ENCODE measurements around the gene ARL13B. TPM values are rescaled to one million over a fixed set of nuclear protein-coding genes. Genes with fewer than 3 reads are reported as not detected.
"Not testable (repeated sequence)": the region's sequence is repeated elsewhere in the genome, so short reads cannot be mapped to it uniquely, and the experiment has no call there.

Gene ARL13B
- total RNA-seq, 2 donors from 2014 or later, result 17.2 to 23.9 TPM

DNA sequence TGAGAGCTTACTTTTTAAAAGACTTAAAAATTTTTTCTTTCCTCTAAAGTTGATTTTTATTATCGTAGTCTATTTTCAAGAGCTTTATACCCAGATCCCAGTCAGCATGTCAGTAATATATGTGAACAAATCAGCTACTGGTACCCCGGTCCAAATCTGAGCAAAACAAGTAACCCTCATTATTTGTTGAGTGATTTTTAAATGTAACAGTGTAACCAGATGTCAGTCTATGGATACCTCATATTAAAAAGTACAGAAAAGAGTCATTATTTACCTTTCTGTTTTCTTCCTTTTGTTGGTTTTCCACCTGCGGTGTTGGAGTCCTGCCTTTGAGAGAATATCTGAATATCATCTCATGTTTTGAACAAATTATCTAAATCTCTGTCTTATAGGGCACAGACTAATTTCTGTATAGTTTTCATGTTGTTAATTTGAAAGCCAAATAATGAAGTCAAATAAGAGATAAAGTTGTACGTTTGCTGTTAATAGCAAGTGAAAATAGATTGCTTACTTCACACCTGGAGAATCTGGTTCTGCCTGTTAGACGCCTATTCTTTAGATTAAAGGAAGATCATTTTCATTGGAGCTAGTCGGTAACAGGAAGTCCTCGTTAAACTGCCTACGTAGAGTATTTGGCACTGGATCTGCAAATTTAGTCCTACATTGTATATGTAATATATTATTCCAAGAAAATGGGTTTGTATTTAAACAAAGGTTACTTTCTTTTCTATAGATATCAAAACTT, 48.3 kb downstream of the ARL13B start, which contains the start of gene STX19:
STX19 (minus strand) TSS at position 505 of the 745 bp plus-strand sequence. CDS start 13,328 bp downstream, outside the sequence.
- Mint-ChIP-seq H3K27me3 (ENCODE audit: insufficient read depth) (no peaks in the 10 kb centered on the region), H3K36me3 (ENCODE audit: low read depth) (peaks cover 14% of the 10 kb centered on the region), H3K9me3 (no peaks in the 10 kb centered on the region), H3K4me3 (no peak within 1 kb of the TSS), H3K4me1 (peaks cover 6% of the 10 kb centered on the region), H3K27ac (no peak within 1 kb of the TSS)
- no peaks in the 10 kb centered on the region for H3K27me3 ChIP-seq (ENCODE audit: control insufficient read depth, insufficient read depth, low read length, poor library complexity, severe bottlenecking)
- H3K4me3 ChIP-seq (ENCODE audit: low read length), result no peak within 1 kb of the TSS
- DNase-seq, result no peak
- TF ChIP-seq, protein P1, sequence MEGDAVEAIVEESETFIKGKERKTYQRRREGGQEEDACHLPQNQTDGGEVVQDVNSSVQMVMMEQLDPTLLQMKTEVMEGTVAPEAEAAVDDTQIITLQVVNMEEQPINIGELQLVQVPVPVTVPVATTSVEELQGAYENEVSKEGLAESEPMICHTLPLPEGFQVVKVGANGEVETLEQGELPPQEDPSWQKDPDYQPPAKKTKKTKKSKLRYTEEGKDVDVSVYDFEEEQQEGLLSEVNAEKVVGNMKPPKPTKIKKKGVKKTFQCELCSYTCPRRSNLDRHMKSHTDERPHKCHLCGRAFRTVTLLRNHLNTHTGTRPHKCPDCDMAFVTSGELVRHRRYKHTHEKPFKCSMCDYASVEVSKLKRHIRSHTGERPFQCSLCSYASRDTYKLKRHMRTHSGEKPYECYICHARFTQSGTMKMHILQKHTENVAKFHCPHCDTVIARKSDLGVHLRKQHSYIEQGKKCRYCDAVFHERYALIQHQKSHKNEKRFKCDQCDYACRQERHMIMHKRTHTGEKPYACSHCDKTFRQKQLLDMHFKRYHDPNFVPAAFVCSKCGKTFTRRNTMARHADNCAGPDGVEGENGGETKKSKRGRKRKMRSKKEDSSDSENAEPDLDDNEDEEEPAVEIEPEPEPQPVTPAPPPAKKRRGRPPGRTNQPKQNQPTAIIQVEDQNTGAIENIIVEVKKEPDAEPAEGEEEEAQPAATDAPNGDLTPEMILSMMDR (conservative IDR thresholded peaks at IDR 0.05), result no peak
- H3K9ac ChIP-seq (ENCODE audit: extremely low read depth, low read length, poor library complexity, severe bottlenecking), result no peak within 1 kb of the TSS
- H3K4me1 ChIP-seq (ENCODE audit: control insufficient read depth, insufficient read depth, low read length), result no peaks in the 10 kb centered on the region
- 93 to 96% methylated on average over 3 to 7 of the region's 8 CpGs for WGBS, 2 experiments (ENCODE audit: insufficient coverage in 1 of 2, insufficient read length in 1 of 2)
- no peak within 1 kb of the TSS for H3K27ac ChIP-seq (ENCODE audit: low read depth, low read length)
- peaks cover 4% of the 10 kb centered on the region for H3K36me3 ChIP-seq (ENCODE audit: control insufficient read depth, insufficient read depth, low read length)
- H3K9me3 ChIP-seq (ENCODE audit: control insufficient read depth, low read length), result no peaks in the 10 kb centered on the region

DNA sequence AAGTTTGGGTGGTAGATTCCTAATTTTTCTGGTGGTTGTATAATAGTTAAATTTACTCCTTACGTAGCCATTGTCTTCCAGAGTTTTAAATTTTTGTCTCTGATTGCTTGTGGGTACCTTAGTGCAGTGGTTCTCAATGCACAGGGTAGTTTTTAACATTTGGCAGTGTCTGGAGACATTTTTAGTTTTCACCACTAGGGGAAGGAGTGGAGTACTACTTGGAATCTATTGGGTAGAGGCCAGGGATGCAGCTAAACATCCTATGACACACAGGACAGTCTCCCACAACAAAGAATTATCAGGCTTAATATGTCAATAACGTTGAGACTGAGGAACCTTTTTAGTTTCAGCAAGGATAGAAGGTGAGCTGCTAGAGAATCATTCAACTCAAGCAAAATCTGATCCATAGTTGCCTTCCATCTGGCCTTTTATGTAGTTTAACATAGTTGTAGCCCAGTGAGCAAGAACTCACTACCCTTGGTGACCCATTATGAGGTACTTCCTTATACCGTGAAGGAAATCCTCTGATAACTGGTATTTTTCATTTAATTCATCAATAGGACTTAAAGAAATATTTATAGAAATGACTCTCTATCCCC, 57.1 kb downstream of the ARL13B start:
- Mint-ChIP-seq H3K36me3 (ENCODE audit: low read depth) (peaks cover 32% of the 10 kb centered on the region), H3K4me1 (no peaks in the 10 kb centered on the region), H3K27ac (no peak overlapping the region), H3K9me3 (no peaks in the 10 kb centered on the region), H3K27me3 (ENCODE audit: insufficient read depth) (no peaks in the 10 kb centered on the region), H3K4me3 (no peak overlapping the region)
- Histone ChIP-seq H3K9ac (ENCODE audit: extremely low read depth, low read length, poor library complexity, severe bottlenecking) (no peak overlapping the region), H3K36me3 (ENCODE audit: control insufficient read depth, insufficient read depth, low read length) (peaks cover 41% of the 10 kb centered on the region), H3K27me3 (ENCODE audit: control insufficient read depth, insufficient read depth, low read length, poor library complexity, severe bottlenecking) (no peaks in the 10 kb centered on the region), H3K27ac (ENCODE audit: low read depth, low read length) (no peak overlapping the region), H3K9me3 (ENCODE audit: control insufficient read depth, low read length) (peaks cover 6% of the 10 kb centered on the region), H3K4me1 (ENCODE audit: control insufficient read depth, insufficient read depth, low read length) (no peaks in the 10 kb centered on the region), H3K4me3 (ENCODE audit: low read length) (no peak overlapping the region)
- WGBS, 2 experiments (ENCODE audit: insufficient coverage in 1 of 2, insufficient read length in 1 of 2), result 78 to 88% methylated on average over 1 to 2 of the region's 3 CpGs
- TF ChIP-seq, protein P1 (conservative IDR thresholded peaks at IDR 0.05), result peak; percentile 79
- DNase-seq, result no peak

DNA sequence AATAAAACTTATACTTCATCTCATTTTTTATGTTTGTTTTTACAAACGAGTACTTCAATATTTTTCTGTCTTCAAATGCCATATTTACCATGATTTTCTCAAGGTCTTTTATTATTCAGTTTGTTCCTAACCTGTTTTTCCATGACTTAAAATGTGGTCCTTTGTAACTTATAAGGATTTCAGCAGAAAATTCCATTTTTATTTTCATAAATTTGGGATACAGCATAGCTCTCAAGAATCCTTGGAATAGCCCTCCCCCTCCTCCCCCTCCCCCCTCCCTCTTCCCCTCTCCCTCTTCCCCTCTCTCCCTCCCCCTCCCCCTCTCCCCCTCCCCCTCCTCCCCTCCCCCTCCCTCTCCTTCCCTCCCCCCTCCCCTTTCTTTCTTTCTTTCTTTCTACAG, 63.3 kb downstream of the ARL13B start:
- Histone ChIP-seq H3K9me3 (ENCODE audit: control insufficient read depth, low read length) (peaks cover 43% of the 10 kb centered on the region), H3K4me1 (ENCODE audit: control insufficient read depth, insufficient read depth, low read length) (no peaks in the 10 kb centered on the region), H3K36me3 (ENCODE audit: control insufficient read depth, insufficient read depth, low read length) (peaks cover 56% of the 10 kb centered on the region), H3K4me3 (ENCODE audit: low read length) (peak overlapping the region; percentile 53), H3K27ac (ENCODE audit: low read depth, low read length) (no peak overlapping the region), H3K9ac (ENCODE audit: extremely low read depth, low read length, poor library complexity, severe bottlenecking) (no peak overlapping the region), H3K27me3 (ENCODE audit: control insufficient read depth, insufficient read depth, low read length, poor library complexity, severe bottlenecking) (no peaks in the 10 kb centered on the region)
- no peak for DNase-seq
- H3K27ac Mint-ChIP-seq, result no peak overlapping the region
- WGBS, 2 experiments (ENCODE audit: insufficient coverage in 1 of 2, insufficient read length in 1 of 2), result 100% methylated on average over 1 of the region's 1 CpG; no CpG with 5 or more reads in 1 of the 2 experiments
- H3K36me3 Mint-ChIP-seq (ENCODE audit: low read depth), result peaks cover 57% of the 10 kb centered on the region
- H3K4me3 Mint-ChIP-seq, result no peak overlapping the region
- TF ChIP-seq, protein P1 (conservative IDR thresholded peaks at IDR 0.05), result no peak
- H3K4me1 Mint-ChIP-seq, result no peaks in the 10 kb centered on the region
- H3K9me3 Mint-ChIP-seq, result peaks cover 34% of the 10 kb centered on the region
- no peaks in the 10 kb centered on the region for H3K27me3 Mint-ChIP-seq (ENCODE audit: insufficient read depth)

DNA sequence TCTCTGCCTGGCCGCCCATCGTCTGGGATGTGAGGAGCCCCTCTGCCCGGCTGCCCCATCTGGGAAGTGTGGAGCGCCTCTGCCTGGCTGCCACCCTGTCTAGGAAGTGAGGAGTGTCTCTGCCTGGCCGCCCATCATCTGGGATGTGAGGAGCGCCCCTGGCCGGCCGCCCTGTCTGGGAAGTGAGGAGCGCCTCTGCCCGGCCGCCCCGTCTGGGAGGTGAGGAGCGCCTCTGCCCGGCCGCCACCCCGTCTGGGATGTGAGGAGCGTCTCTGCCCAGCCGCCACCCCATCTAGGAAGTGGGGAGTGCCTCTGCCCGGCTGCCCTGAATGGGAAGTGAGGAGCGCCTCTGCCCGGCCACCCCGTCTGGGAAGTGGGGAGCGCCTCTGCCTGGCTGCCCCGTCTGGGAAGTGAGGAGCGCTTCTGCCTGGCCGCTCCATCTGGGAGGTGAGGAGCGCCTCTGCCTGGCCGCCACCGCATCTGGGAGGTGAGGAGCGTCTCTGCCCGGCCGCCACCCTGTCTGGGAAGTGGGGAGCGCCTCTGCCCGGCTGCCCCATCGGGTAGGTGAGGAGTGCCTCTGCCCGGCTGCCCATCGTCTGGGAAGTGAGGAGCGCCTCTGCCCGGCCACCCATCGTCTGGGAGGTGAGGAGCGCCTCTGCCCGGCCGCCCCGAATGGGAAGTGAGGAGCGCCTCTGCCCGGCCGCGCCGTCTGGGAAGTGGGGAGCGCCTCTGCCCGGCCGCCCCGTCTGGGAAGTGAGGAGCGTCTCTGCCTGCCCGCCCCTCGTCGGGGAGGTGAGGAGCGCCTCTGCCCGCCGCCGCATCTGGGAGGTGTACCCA, 64.4 kb downstream of the ARL13B start:
- Histone ChIP-seq H3K9me3 (ENCODE audit: control insufficient read depth, low read length) (peaks cover 43% of the 10 kb centered on the region), H3K36me3 (ENCODE audit: control insufficient read depth, insufficient read depth, low read length) (peaks cover 57% of the 10 kb centered on the region)
- H3K9me3 Mint-ChIP-seq, result peaks cover 34% of the 10 kb centered on the region
- H3K9ac ChIP-seq (ENCODE audit: extremely low read depth, low read length, poor library complexity, severe bottlenecking); H3K27ac ChIP-seq (ENCODE audit: low read depth, low read length); DNase-seq; H3K27me3 ChIP-seq (ENCODE audit: control insufficient read depth, insufficient read depth, low read length, poor library complexity, severe bottlenecking); H3K4me3 Mint-ChIP-seq; H3K27me3 Mint-ChIP-seq (ENCODE audit: insufficient read depth); H3K4me1 Mint-ChIP-seq; H3K27ac Mint-ChIP-seq; H3K4me3 ChIP-seq (ENCODE audit: low read length); H3K4me1 ChIP-seq (ENCODE audit: control insufficient read depth, insufficient read depth, low read length): not testable (repeated sequence)
- WGBS, 2 experiments (ENCODE audit: insufficient coverage in 1 of 2, insufficient read length in 1 of 2), result 94 to 96% methylated on average over 29 to 61 of the region's 61 CpGs
- peaks cover 53% of the 10 kb centered on the region for H3K36me3 Mint-ChIP-seq (ENCODE audit: low read depth)

Data from endodermal cell (in vitro differentiated cells).